Kidney epithelial cell (primary cell): ENCODE measurements around the gene NCL. TPM values are rescaled to one million over a fixed set of nuclear protein-coding genes. Genes with fewer than 3 reads are reported as not detected.

Experiments
- DNase-seq: peaks from one replicate; pipeline ENCODE4 v3.0.0-alpha.2; 2010; ENCODE audit warnings: low read depth
- H3K27me3 ChIP-seq: 2 replicates; pipeline ENCODE4 v1.6.0; 2011; ENCODE audit warnings: low read length; ENCODE audit not compliant: control insufficient read depth, insufficient read depth
- H3K36me3 ChIP-seq: 2 replicates; pipeline ENCODE4 v1.5.1; 2011; ENCODE audit warnings: low read length; ENCODE audit not compliant: control insufficient read depth, insufficient read depth
- H3K4me3 ChIP-seq: 2 replicates; pipeline ENCODE4 v1.5.1; 2011; ENCODE audit warnings: low read depth, mild to moderate bottlenecking, control low read depth, low read length
- CTCF ChIP-seq: IDR thresholded peaks from 2 replicates; pipeline ENCODE4 v1.5.1; 2011; ENCODE audit warnings: mild to moderate bottlenecking, moderate library complexity, low read length, control low read depth, inconsistent platforms; ENCODE audit not compliant: insufficient read depth, poor library complexity, severe bottlenecking
- total RNA-seq: library from RNA; depleted of rRNA; stranded (reverse); fragments of >200 nt; gene quantifications from 2 replicates; pipeline ENCODE4 v1.2.3, GENCODE V29; 2015

Gene NCL
- total RNA-seq, 1 donor from 2014 or later, result 160 TPM

GRCh38 chr2:231472816-231473215 is 8.5 kb upstream of the NCL start:
- Histone ChIP-seq H3K27me3 (no peaks in the 10 kb centered on the region), H3K36me3 (no peaks in the 10 kb centered on the region), H3K4me3 (no peak overlapping the region)
- no peak for DNase-seq
- TF ChIP-seq CTCF, result no peak

GRCh38 chr2:231470246-231470900 is 6.1 kb upstream of the NCL start:
- no peak for DNase-seq
- Histone ChIP-seq H3K36me3 (no peaks in the 10 kb centered on the region), H3K4me3 (no peak overlapping the region), H3K27me3 (no peaks in the 10 kb centered on the region)
- TF ChIP-seq CTCF, result no peak

GRCh38 chr2:231469583-231469950 is 5.3 kb upstream of the NCL start:
- H3K27me3 ChIP-seq, result no peaks in the 10 kb centered on the region
- no peak for TF ChIP-seq CTCF
- H3K36me3 ChIP-seq, result no peaks in the 10 kb centered on the region
- H3K4me3 ChIP-seq, result no peak overlapping the region
- no peak for DNase-seq

- H3K4me3 ChIP-seq, result no peak overlapping the region
- no peaks in the 10 kb centered on the region for H3K36me3 ChIP-seq
- no peaks in the 10 kb centered on the region for H3K27me3 ChIP-seq
- DNase-seq, result no peak
- TF ChIP-seq CTCF, result no peak
These were observed 3.6 kb upstream of the NCL start for GRCh38 chr2:231467613-231468530.

- no peak overlapping the region for H3K4me3 ChIP-seq
- H3K36me3 ChIP-seq, result no peaks in the 10 kb centered on the region
- no peak for DNase-seq
- no peak for TF ChIP-seq CTCF
- no peaks in the 10 kb centered on the region for H3K27me3 ChIP-seq
These were observed 2.8 kb upstream of the NCL start for GRCh38 chr2:231467016-231467545.
